ENCODE results near the gene NGF.

GRCh38 chr1:115311474-115311989 is 26.5 kb downstream of the NGF start:
- TF ChIP-seq EZH2 (IDR thresholded peaks at IDR 0.05; ENCODE audit: borderline replicate concordance, insufficient read depth, low read depth, low read length, poor library complexity, severe bottlenecking) (no peak), CTCF (IDR thresholded peaks at IDR 0.05) (no peak)
